Right lobe of liver (tissue), 6 donors: Measurements from ENCODE around the gene DIP2A. TPM values are rescaled to one million over a fixed set of nuclear protein-coding genes. Genes with fewer than 3 reads are reported as not detected.

Experiments used
- ATAC-seq, 4 donors: fragments of 200-7000 bp; cut with Tn5 transposase; one replicate each; pipeline ENCODE4 v1.9.1; 2020; ENCODE audit warnings: mild to moderate bottlenecking in 4 of 4, moderate library complexity in 4 of 4
- DNase-seq, 3 donors: peaks; one replicate each; pipeline ENCODE4 v3.0.0-alpha.2; 2020
- H3K27ac ChIP-seq, 3 donors: fragments of 200-600 bp; one replicate each; pipeline ENCODE4 v1.8.0; 2022
- H3K27me3 ChIP-seq, 2 donors: fragments of 200-600 bp; one replicate each; pipeline ENCODE4 v1.8.0; 2022
- H3K36me3 ChIP-seq, 4 donors: fragments of 200-600 bp; sonication (generic) in 1 of 4; one replicate each; pipeline versions ENCODE4 v1.5.1 to v1.8.0; 2017 to 2022; ENCODE audit warnings: control low read depth in 1 of 4
- H3K4me1 ChIP-seq, 4 donors: fragments of 200-600 bp; sonication (generic) in 1 of 4; one replicate each; pipeline versions ENCODE4 v1.5.1 to v1.8.0; 2017 to 2022; ENCODE audit warnings: control low read depth in 1 of 4
- H3K4me3 ChIP-seq, 3 donors: fragments of 200-600 bp; one replicate each; pipeline ENCODE4 v1.8.0; 2022
- H3K9me3 ChIP-seq, 4 donors: fragments of 200-600 bp; sonication (generic) in 1 of 4; one replicate each; pipeline versions ENCODE4 v1.5.1 to v1.8.0; 2017 to 2022; ENCODE audit warnings: control low read depth in 1 of 4
- POLR2A ChIP-seq: fragments of 450-650 bp; IDR thresholded peaks from one replicate; pipeline ENCODE4 v1.6.1; 2017; ENCODE audit warnings: antibody characterized with exemption, mild to moderate bottlenecking
- WGBS: methylation state at CpG from one replicate; pipeline ENCODE4 v1.1.6; 2018; ENCODE audit warnings: low coverage, low lambda C conversion rate; ENCODE audit not compliant: insufficient coverage; ENCODE audit errors: missing lambda C conversion rate; 5-methylcytosine and 5-hydroxymethylcytosine counted together
- intact Hi-C, 2 donors: fragments of 100-400 bp; cut with DNase I; formaldehyde crosslinking; loops; one replicate each; pipeline versions ENCODE4 v1.11.2 to v1.14.1; 2022
- total RNA-seq, 6 experiments: library from RNA; depleted of rRNA in 2 of 6; stranded (reverse); fragments of >200 nt in 2 of 6; fragmentation: NEBNext Ultra II Directional in 3 of 6; extraction: Animal tissue kit (Norgen Biotek cat#: 25700) in 3 of 6; gene quantifications; one replicate each; pipeline versions ENCODE4 v1.1.0 to v1.2.4, GENCODE V29; 2016 to 2023
- TF ChIP-seq, protein P1 (sequence below), 4 donors: fragments of 200-600 bp in 3 of 4; fragments of 450-650 bp in 1 of 4; IDR thresholded peaks; one replicate each; pipeline versions ENCODE4 v1.5.1 to v1.8.0; 2016 to 2022; ENCODE audit warnings: antibody characterized with exemption in 4 of 4, mild to moderate bottlenecking in 2 of 4
- donor health status: DM: no; HTN: yes; CAD: no.
- donor health status: DM: no; HTN: no; CAD: no.
- donor health status: DM: no; HTN: no; CAD: no.
- donor health status: DM: no; HTN: yes; CAD: no.
- donor health status: DM: no; HTN: yes; CAD: no.

The DIP2A gene
- total RNA-seq, 6 experiments from 2014 or later, result 12.3 to 14.4 (median 13.1) TPM

- H3K27me3 ChIP-seq, result no peaks in the 10 kb centered on the region
- DNase-seq, result no peak
- TF ChIP-seq, protein P1, sequence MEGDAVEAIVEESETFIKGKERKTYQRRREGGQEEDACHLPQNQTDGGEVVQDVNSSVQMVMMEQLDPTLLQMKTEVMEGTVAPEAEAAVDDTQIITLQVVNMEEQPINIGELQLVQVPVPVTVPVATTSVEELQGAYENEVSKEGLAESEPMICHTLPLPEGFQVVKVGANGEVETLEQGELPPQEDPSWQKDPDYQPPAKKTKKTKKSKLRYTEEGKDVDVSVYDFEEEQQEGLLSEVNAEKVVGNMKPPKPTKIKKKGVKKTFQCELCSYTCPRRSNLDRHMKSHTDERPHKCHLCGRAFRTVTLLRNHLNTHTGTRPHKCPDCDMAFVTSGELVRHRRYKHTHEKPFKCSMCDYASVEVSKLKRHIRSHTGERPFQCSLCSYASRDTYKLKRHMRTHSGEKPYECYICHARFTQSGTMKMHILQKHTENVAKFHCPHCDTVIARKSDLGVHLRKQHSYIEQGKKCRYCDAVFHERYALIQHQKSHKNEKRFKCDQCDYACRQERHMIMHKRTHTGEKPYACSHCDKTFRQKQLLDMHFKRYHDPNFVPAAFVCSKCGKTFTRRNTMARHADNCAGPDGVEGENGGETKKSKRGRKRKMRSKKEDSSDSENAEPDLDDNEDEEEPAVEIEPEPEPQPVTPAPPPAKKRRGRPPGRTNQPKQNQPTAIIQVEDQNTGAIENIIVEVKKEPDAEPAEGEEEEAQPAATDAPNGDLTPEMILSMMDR (IDR thresholded peaks at IDR 0.05), result no peak
- no peak for TF ChIP-seq POLR2A
- H3K9me3 ChIP-seq, result no peaks in the 10 kb centered on the region
- ATAC-seq, result no peak
- intact Hi-C loops, result no loop called here
- 100% methylated on average over 3 of the region's 4 CpGs for WGBS
- no peaks in the 10 kb centered on the region for H3K4me1 ChIP-seq
- no peak overlapping the region for H3K27ac ChIP-seq
- H3K4me3 ChIP-seq, result no peak overlapping the region
- H3K36me3 ChIP-seq, result peaks cover 0 to 15% (median 3%) of the 10 kb centered on the region in 4 donors
Observed at GRCh38 chr21:46527801-46528200, 69.1 kb downstream of the DIP2A start.

- TF ChIP-seq, protein P1 (IDR thresholded peaks at IDR 0.05), result no peak
- TF ChIP-seq POLR2A, result no peak
- intact Hi-C loops, result no loop called here
- no peak overlapping the region for H3K27ac ChIP-seq
- 87% methylated on average over 5 of the region's 7 CpGs for WGBS
- H3K4me1 ChIP-seq, result no peaks in the 10 kb centered on the region
- H3K4me3 ChIP-seq, result no peak overlapping the region
- no peak for ATAC-seq
- H3K27me3 ChIP-seq, result no peaks in the 10 kb centered on the region
- no peaks in the 10 kb centered on the region for H3K9me3 ChIP-seq
- DNase-seq, result no peak
- H3K36me3 ChIP-seq, result peaks cover 0 to 41% (median 10%) of the 10 kb centered on the region in 4 donors
Observed at GRCh38 chr21:46532080-46532479, 73.4 kb downstream of the DIP2A start.

DNA sequence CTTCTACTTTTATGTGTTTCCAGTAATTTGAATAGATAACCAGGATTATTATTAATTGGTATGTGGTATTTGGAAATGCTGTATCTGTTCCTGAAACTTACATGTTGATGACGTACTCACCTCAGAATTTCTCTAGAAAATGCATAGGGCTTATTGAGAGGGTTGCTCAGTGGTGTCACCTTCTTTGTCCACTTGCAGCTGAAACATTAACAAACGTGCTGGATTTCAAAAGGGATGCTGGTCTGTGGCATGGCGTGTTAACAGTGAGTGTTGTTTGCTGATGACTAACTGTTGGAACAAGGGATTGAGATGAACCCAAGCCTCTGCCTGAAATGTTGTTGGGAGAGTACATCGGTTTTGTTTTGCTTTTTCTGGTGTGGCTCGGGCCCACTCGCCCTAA, 78.3 kb downstream of the DIP2A start:
- Histone ChIP-seq H3K27me3 (no peaks in the 10 kb centered on the region), H3K9me3 (no peaks in the 10 kb centered on the region), H3K4me3 (no peak overlapping the region), H3K27ac (no peak overlapping the region), H3K4me1 (no peaks in the 10 kb centered on the region), H3K36me3 (peaks cover 0 to 65% (median 11%) of the 10 kb centered on the region in 4 donors)
- no peak for ATAC-seq
- intact Hi-C loops, result no loop called here
- WGBS, result 92% methylated on average over 3 of the region's 6 CpGs
- TF ChIP-seq, protein P1 (IDR thresholded peaks at IDR 0.05), result no peak
- TF ChIP-seq POLR2A, result no peak
- no peak for DNase-seq

DNA sequence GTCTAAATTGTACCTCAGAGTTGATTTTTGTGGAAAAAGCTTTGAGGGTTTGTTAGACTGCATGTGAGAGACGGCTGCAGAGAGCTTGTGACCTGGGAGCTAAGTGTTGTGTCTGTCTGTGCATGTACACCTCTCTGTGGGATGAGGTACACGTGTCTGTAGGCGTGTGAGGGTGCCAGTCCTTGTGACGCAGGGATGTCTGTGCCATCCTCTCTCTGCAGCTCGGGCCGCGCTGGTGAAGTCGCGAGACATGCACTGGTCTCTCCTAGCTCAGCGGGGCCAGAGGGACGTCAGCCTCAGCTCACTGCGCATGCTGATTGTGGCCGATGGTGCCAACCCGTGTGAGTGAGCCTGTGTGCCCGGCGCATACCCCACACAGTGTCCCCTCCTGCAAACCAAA, 79.6 kb downstream of the DIP2A start:
- DNase-seq (no peak), ATAC-seq (no peak)
- Histone ChIP-seq H3K9me3 (no peaks in the 10 kb centered on the region), H3K27ac (no peak overlapping the region), H3K27me3 (no peaks in the 10 kb centered on the region), H3K4me1 (no peaks in the 10 kb centered on the region), H3K36me3 (peaks cover 0 to 54% (median 10%) of the 10 kb centered on the region in 4 donors), H3K4me3 (no peak overlapping the region)
- TF ChIP-seq POLR2A, result no peak
- TF ChIP-seq, protein P1 (IDR thresholded peaks at IDR 0.05), result no peak
- WGBS, result 60% methylated on average over 1 of the region's 16 CpGs
- intact Hi-C loops, result no loop called here
